Neural crest cell (in vitro differentiated cells): Measurements from ENCODE around the gene PDAP1. TPM values are rescaled to one million over a fixed set of nuclear protein-coding genes. Genes with fewer than 3 reads are reported as not detected.
"Not testable (repeated sequence)": the region's sequence is repeated elsewhere in the genome, so short reads cannot be mapped to it uniquely, and the experiment has no call there.

Experiments used
- DNase-seq: peaks from one replicate; pipeline ENCODE4 v3.0.0; 2021; ENCODE audit warnings: low read depth, mixed read lengths, low spot score
- H3K27ac Mint-ChIP-seq: one replicate; pipeline ENCODE4 v1.8.0; 2021; ENCODE audit warnings: mild to moderate bottlenecking, mixed read lengths; ENCODE audit not compliant: unreplicated experiment
- H3K27me3 Mint-ChIP-seq: 2 replicates; pipeline ENCODE4 v1.8.0; 2021; ENCODE audit warnings: low read depth, mild to moderate bottlenecking, mixed read lengths
- H3K36me3 Mint-ChIP-seq: 2 replicates; pipeline ENCODE4 v1.8.0; 2021; ENCODE audit warnings: low read depth, mild to moderate bottlenecking, mixed read lengths
- H3K4me1 Mint-ChIP-seq: 2 replicates; pipeline ENCODE4 v1.8.0; 2021; ENCODE audit warnings: mixed read lengths
- H3K4me3 Mint-ChIP-seq: one replicate; pipeline ENCODE4 v1.8.0; 2021; ENCODE audit warnings: mild to moderate bottlenecking, mixed read lengths
- H3K9me3 Mint-ChIP-seq: 2 replicates; pipeline ENCODE4 v1.8.0; 2021; ENCODE audit warnings: mixed read lengths
- CTCF ChIP-seq: fragments of 200-600 bp; sonication (generic); conservative IDR thresholded peaks from 2 replicates; pipeline ENCODE4 v1.5.0; 2021; ENCODE audit warnings: antibody characterized with exemption, mild to moderate bottlenecking
- total RNA-seq: library from RNA; stranded (reverse); gene quantifications from 2 replicates; pipeline ENCODE4 v1.2.1, GENCODE V29; 2021

Gene PDAP1
- total RNA-seq, 1 donor from 2014 or later: 146 TPM

- peak overlapping the region; percentile 76 for H3K27ac Mint-ChIP-seq
- peaks cover 18% of the 10 kb centered on the region for H3K36me3 Mint-ChIP-seq
- H3K4me3 Mint-ChIP-seq: peak overlapping the region; percentile 59
- DNase-seq: peak; percentile 39
- H3K9me3 Mint-ChIP-seq: no peaks in the 10 kb centered on the region
- peaks cover 21% of the 10 kb centered on the region for H3K4me1 Mint-ChIP-seq
- TF ChIP-seq CTCF: no peak
- no peaks in the 10 kb centered on the region for H3K27me3 Mint-ChIP-seq
These were observed 50.5 kb downstream of the PDAP1 start for GRCh38 chr7:99357701-99358490.

DNA sequence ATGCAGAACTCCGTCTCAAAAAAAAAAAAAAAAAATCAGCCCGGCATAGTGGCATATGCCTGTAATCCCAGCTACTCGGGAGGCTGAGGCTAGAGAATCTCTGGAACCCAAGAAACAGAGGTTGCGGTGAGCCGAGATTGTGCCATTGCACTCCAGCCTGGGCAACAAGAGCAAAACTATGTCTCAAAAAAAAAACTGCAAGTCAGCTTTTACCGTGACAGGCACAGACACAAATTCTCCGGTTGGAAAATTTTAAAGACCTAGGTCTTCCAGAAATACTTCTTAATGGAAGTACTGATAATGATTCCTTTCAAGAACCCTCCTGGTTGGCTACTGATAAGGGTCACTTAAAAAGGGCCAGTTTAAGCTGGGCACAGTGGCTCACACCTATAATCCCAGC, 53.3 kb downstream of the PDAP1 start:
- H3K4me1 Mint-ChIP-seq: peaks cover 21% of the 10 kb centered on the region
- TF ChIP-seq CTCF: no peak
- no peak overlapping the region for H3K4me3 Mint-ChIP-seq
- H3K9me3 Mint-ChIP-seq: no peaks in the 10 kb centered on the region
- H3K36me3 Mint-ChIP-seq: peaks cover 23% of the 10 kb centered on the region
- H3K27me3 Mint-ChIP-seq: no peaks in the 10 kb centered on the region
- no peak overlapping the region for H3K27ac Mint-ChIP-seq
- DNase-seq: no peak

GRCh38 chr7:99352247-99352646, 56.1 kb downstream of the PDAP1 start:
- no peaks in the 10 kb centered on the region for H3K27me3 Mint-ChIP-seq
- no peaks in the 10 kb centered on the region for H3K9me3 Mint-ChIP-seq
- H3K27ac Mint-ChIP-seq: no peak overlapping the region
- H3K4me3 Mint-ChIP-seq: no peak overlapping the region
- no peak for TF ChIP-seq CTCF
- peaks cover 28% of the 10 kb centered on the region for H3K36me3 Mint-ChIP-seq
- DNase-seq: no peak
- H3K4me1 Mint-ChIP-seq: peaks cover 4% of the 10 kb centered on the region

- H3K36me3 Mint-ChIP-seq: peaks cover 23% of the 10 kb centered on the region
- not testable (repeated sequence) for H3K27me3 Mint-ChIP-seq, H3K9me3 Mint-ChIP-seq, H3K4me3 Mint-ChIP-seq, DNase-seq, H3K4me1 Mint-ChIP-seq, H3K27ac Mint-ChIP-seq
These were observed 57.8 kb downstream of the PDAP1 start for GRCh38 chr7:99350641-99351040.

Other genes with a start within 250 kb of the PDAP1 start
- gene KPNA7, start 200.5 kb downstream of the PDAP1 start, total RNA-seq: not detected in 2 replicates
- not detected in 2 replicates for gene MYH16, start 135.8 kb downstream of the PDAP1 start, total RNA-seq
- gene ARPC1A, start 82.7 kb downstream of the PDAP1 start, total RNA-seq: 214 and 216 TPM in 2 replicates
- gene ARPC1B, start 33.9 kb downstream of the PDAP1 start, total RNA-seq: 67.7 and 71.6 TPM in 2 replicates
- 107 and 108 TPM in 2 replicates for gene BUD31, start 372 bp upstream of the PDAP1 start, total RNA-seq
- 9.7 and 11.1 TPM in 2 replicates for gene PTCD1, start 30.2 kb upstream of the PDAP1 start, total RNA-seq
- gene CPSF4, start 30.3 kb upstream of the PDAP1 start, total RNA-seq: 111 and 117 TPM in 2 replicates
- 403 and 423 TPM in 2 replicates for gene ATP5MF, start 57.6 kb upstream of the PDAP1 start, total RNA-seq
- gene ZNF789, start 64.3 kb upstream of the PDAP1 start, total RNA-seq: 25.6 and 27.8 TPM in 2 replicates
- 17.5 and 19.5 TPM in 2 replicates for gene ZNF394, start 91.7 kb upstream of the PDAP1 start, total RNA-seq
- gene ZKSCAN5, start 96.1 kb upstream of the PDAP1 start, total RNA-seq: 21.5 and 21.7 TPM in 2 replicates
- gene FAM200A, start 143.5 kb upstream of the PDAP1 start, total RNA-seq: 10.6 and 10.9 TPM in 2 replicates
- 56.0 and 57.0 TPM in 2 replicates for gene ZNF655, start 150.0 kb upstream of the PDAP1 start, total RNA-seq
- 0.91 and 1.8 TPM in 2 replicates for gene TMEM225B, start 189.7 kb upstream of the PDAP1 start, total RNA-seq
- 23.4 and 26.4 TPM in 2 replicates for gene ZSCAN25, start 208.3 kb upstream of the PDAP1 start, total RNA-seq